SK-N-SH treated with all-trans-retinoic acid at 6 μM for 48 hours (cell line): ENCODE data around the gene DAPL1.

Experiments used
- CREB5 ChIP-seq: fragments of 250-450 bp; sonication (Bioruptor Pico); IDR thresholded peaks from 2 replicates; pipeline ENCODE4 v1.5.1; 2020; ENCODE audit warnings: low read depth, mild to moderate bottlenecking, moderate library complexity
- GLIS3 ChIP-seq: fragments of 250-450 bp; sonication (Bioruptor Pico); IDR thresholded peaks from 2 replicates; pipeline ENCODE4 v1.5.0; 2020; ENCODE audit warnings: mild to moderate bottlenecking, moderate library complexity
- POU6F1 ChIP-seq: fragments of 250-450 bp; sonication (Bioruptor Pico); IDR thresholded peaks from 2 replicates; pipeline ENCODE4 v1.8.0; 2021; ENCODE audit warnings: low read depth, mild to moderate bottlenecking, moderate library complexity, borderline replicate concordance
- PPARA ChIP-seq: fragments of 250-450 bp; sonication (Bioruptor Pico); IDR thresholded peaks from 2 replicates; pipeline ENCODE4 v1.5.0; 2020; ENCODE audit warnings: mild to moderate bottlenecking, borderline replicate concordance
- TSHZ2 ChIP-seq: fragments of 250-450 bp; sonication (Bioruptor Pico); IDR thresholded peaks from 2 replicates; pipeline ENCODE4 v1.5.0; 2020; ENCODE audit warnings: mild to moderate bottlenecking, moderate library complexity
- ZNF70 ChIP-seq: fragments of 450-650 bp; formaldehyde crosslinking; IDR thresholded peaks from 2 replicates; pipeline ENCODE4 v1.5.0; 2020; ENCODE audit warnings: mild to moderate bottlenecking, moderate library complexity

- no peak for TF ChIP-seq POU6F1
- TF ChIP-seq TSHZ2 (CRISPR knock-in tag), result no peak
- no peak for TF ChIP-seq GLIS3 (CRISPR knock-in tag)
- no peak for TF ChIP-seq ZNF70
- TF ChIP-seq PPARA (CRISPR knock-in tag), result no peak
- TF ChIP-seq CREB5 (CRISPR knock-in tag), result no peak
Measured at GRCh38 chr2:158830201-158830600, 35.1 kb downstream of the DAPL1 start.
